Measurements from ENCODE around the gene RPL37. TPM values are rescaled to one million over a fixed set of nuclear protein-coding genes. Genes with fewer than 3 reads are reported as not detected.
"Not testable (repeated sequence)": the region's sequence is repeated elsewhere in the genome, so short reads cannot be mapped to it uniquely, and the experiment has no call there.

RPL37 gene
- total RNA-seq, 1 experiment from 2014 or later: 1,038 TPM

DNA sequence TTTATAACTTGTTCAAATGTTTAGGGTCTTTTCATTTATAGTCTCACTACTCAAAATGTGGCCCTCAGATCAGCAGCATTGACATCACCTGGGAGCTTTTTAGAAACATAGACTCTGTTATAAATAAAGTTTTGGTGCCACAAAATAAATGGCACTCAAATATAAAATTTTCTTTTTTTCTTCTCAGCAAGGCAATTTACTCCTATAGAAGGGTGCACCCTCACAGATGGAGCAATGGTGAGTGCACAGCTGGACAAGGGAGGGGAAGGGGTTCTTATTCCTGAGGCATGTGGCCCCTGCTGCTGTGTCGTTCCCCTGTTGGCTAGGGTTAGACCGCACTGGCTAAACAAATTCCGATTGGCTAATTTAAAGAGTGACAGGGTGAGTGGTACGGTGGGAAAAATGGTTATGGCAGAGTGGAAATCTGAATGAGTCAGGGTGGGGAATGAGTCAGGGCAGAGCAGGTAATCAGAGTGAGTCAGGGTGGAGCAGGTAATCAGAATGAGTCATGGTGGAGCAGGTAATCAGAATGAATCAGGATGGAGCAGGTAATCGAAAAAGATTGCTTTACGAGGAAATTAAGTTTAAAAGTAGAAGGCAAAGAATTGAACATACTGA, 42.5 kb upstream of the RPL37 start:
- DNase-seq: peak; percentile 7
- H3K36me3 Mint-ChIP-seq (ENCODE audit: insufficient read depth, unreplicated experiment): no peaks in the 10 kb centered on the region
- BruUV-seq (replicated peaks): no TSS peak
- peaks cover 12% of the 10 kb centered on the region for H3K9me3 Mint-ChIP-seq (ENCODE audit: low read depth, unreplicated experiment)
- CTCF ChIA-PET: no interaction called here
- intact Hi-C loops (cut with micrococcal nuclease; ENCODE audit: unreplicated experiment): loop anchor here (5.0 to 10.0 kb wide), 2 partner anchors 1163 to 1295 kb away; no protein-coding TSS in a partner anchor
- H3K27me3 Mint-ChIP-seq (ENCODE audit: unreplicated experiment): no peaks in the 10 kb centered on the region
- H3K4me1 Mint-ChIP-seq (ENCODE audit: low read depth, unreplicated experiment): no peaks in the 10 kb centered on the region
- no peak overlapping the region for H3K4me3 Mint-ChIP-seq (ENCODE audit: low read depth, unreplicated experiment)
- peak overlapping the region; percentile 10 for H3K27ac Mint-ChIP-seq (ENCODE audit: unreplicated experiment)
- TF ChIP-seq, protein P1, sequence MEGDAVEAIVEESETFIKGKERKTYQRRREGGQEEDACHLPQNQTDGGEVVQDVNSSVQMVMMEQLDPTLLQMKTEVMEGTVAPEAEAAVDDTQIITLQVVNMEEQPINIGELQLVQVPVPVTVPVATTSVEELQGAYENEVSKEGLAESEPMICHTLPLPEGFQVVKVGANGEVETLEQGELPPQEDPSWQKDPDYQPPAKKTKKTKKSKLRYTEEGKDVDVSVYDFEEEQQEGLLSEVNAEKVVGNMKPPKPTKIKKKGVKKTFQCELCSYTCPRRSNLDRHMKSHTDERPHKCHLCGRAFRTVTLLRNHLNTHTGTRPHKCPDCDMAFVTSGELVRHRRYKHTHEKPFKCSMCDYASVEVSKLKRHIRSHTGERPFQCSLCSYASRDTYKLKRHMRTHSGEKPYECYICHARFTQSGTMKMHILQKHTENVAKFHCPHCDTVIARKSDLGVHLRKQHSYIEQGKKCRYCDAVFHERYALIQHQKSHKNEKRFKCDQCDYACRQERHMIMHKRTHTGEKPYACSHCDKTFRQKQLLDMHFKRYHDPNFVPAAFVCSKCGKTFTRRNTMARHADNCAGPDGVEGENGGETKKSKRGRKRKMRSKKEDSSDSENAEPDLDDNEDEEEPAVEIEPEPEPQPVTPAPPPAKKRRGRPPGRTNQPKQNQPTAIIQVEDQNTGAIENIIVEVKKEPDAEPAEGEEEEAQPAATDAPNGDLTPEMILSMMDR (IDR thresholded peaks at IDR 0.05; ENCODE audit: unreplicated experiment): no peak

GRCh38 chr5:40875958-40876357, 40.9 kb upstream of the RPL37 start:
- no peak for DNase-seq
- Mint-ChIP-seq H3K4me1 (ENCODE audit: low read depth, unreplicated experiment) (peaks cover 3% of the 10 kb centered on the region), H3K36me3 (ENCODE audit: insufficient read depth, unreplicated experiment) (no peaks in the 10 kb centered on the region), H3K4me3 (ENCODE audit: low read depth, unreplicated experiment) (no peak overlapping the region), H3K27me3 (ENCODE audit: unreplicated experiment) (no peaks in the 10 kb centered on the region), H3K9me3 (ENCODE audit: low read depth, unreplicated experiment) (peaks cover 8% of the 10 kb centered on the region), H3K27ac (ENCODE audit: unreplicated experiment) (no peak overlapping the region)
- BruUV-seq (replicated peaks): no TSS peak
- intact Hi-C loops (cut with micrococcal nuclease; ENCODE audit: unreplicated experiment): loop anchor here (5.0 to 10.0 kb wide), 2 partner anchors 1161 to 1294 kb away; no protein-coding TSS in a partner anchor
- CTCF ChIA-PET: interaction anchor here (0.7 kb wide), 1 partner anchor 39 kb away, joined by 3 read pairs; no protein-coding TSS in a partner anchor
- TF ChIP-seq, protein P1 (IDR thresholded peaks at IDR 0.05; ENCODE audit: unreplicated experiment): no peak

GRCh38 chr5:40873286-40873880, 38.4 kb upstream of the RPL37 start:
- Mint-ChIP-seq H3K4me1 (ENCODE audit: low read depth, unreplicated experiment) (peaks cover 7% of the 10 kb centered on the region), H3K36me3 (ENCODE audit: insufficient read depth, unreplicated experiment) (no peaks in the 10 kb centered on the region), H3K9me3 (ENCODE audit: low read depth, unreplicated experiment) (peaks cover 8% of the 10 kb centered on the region), H3K27me3 (ENCODE audit: unreplicated experiment) (no peaks in the 10 kb centered on the region), H3K27ac (ENCODE audit: unreplicated experiment) (no peak overlapping the region), H3K4me3 (ENCODE audit: low read depth, unreplicated experiment) (no peak overlapping the region)
- intact Hi-C loops (cut with micrococcal nuclease; ENCODE audit: unreplicated experiment): loop anchor here (10.0 kb wide), 1 partner anchor 1159 kb away; no protein-coding TSS in a partner anchor
- TF ChIP-seq, protein P1 (IDR thresholded peaks at IDR 0.05; ENCODE audit: unreplicated experiment): no peak
- DNase-seq: no peak
- BruUV-seq (replicated peaks): no TSS peak
- CTCF ChIA-PET: no interaction called here

DNA sequence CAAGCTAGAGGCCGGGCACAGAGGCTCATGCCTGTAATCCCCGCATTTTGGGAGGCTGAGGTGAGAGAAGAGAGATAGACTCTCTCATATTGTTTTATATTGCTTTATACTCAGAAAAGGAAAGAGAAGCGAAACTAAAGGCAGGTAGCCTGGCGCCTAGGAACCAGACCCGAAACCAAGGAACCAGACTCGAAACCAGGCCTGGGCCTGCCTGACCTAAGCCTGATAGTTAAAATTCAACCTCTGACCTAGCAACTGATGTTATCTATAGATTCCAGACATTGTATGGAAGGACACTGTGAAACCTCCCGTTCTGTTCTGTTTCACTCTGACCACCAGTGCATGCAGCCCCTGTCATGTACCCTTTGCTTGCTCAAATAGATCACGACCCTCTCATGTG, 37.2 kb upstream of the RPL37 start:
- BruUV-seq (replicated peaks); H3K36me3 Mint-ChIP-seq (ENCODE audit: insufficient read depth, unreplicated experiment); CTCF ChIA-PET; H3K9me3 Mint-ChIP-seq (ENCODE audit: low read depth, unreplicated experiment); H3K4me1 Mint-ChIP-seq (ENCODE audit: low read depth, unreplicated experiment); H3K27ac Mint-ChIP-seq (ENCODE audit: unreplicated experiment); H3K27me3 Mint-ChIP-seq (ENCODE audit: unreplicated experiment); DNase-seq; H3K4me3 Mint-ChIP-seq (ENCODE audit: low read depth, unreplicated experiment): not testable (repeated sequence)
- intact Hi-C loops (cut with micrococcal nuclease; ENCODE audit: unreplicated experiment): loop anchor here (10.0 kb wide), 1 partner anchor 1157 kb away; no protein-coding TSS in a partner anchor

DNA sequence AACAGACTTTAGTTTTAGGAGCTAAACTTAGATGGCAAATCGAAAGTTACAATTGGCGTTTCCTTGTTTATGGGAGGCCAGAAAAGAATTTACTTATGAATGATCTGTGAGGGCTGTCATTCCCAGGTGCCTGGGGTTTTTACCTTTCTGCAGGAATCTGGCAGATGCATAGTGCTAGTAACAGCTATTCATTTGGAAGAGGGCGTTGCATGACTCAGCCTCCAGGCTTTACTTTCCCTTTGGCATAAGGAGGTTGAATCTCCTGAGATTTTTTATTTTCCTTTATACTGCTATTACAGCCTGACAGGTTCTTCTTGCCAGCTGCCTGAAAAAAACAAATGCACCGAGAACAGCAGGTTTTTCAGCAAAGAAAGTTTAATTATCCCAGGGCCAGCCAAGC, 36.2 kb upstream of the RPL37 start:
- CTCF ChIA-PET: interaction anchor here (0.6 kb wide), 1 partner anchor 15 kb away, joined by 4 read pairs; no protein-coding TSS in a partner anchor
- no peaks in the 10 kb centered on the region for H3K36me3 Mint-ChIP-seq (ENCODE audit: insufficient read depth, unreplicated experiment)
- H3K4me1 Mint-ChIP-seq (ENCODE audit: low read depth, unreplicated experiment): peaks cover 7% of the 10 kb centered on the region
- TF ChIP-seq, protein P1 (IDR thresholded peaks at IDR 0.05; ENCODE audit: unreplicated experiment): no peak
- no peak overlapping the region for H3K27ac Mint-ChIP-seq (ENCODE audit: unreplicated experiment)
- H3K4me3 Mint-ChIP-seq (ENCODE audit: low read depth, unreplicated experiment): no peak overlapping the region
- DNase-seq: peak; percentile 5
- H3K27me3 Mint-ChIP-seq (ENCODE audit: unreplicated experiment): no peaks in the 10 kb centered on the region
- H3K9me3 Mint-ChIP-seq (ENCODE audit: low read depth, unreplicated experiment): no peaks in the 10 kb centered on the region
- intact Hi-C loops (cut with micrococcal nuclease; ENCODE audit: unreplicated experiment): loop anchor here (10.0 kb wide), 1 partner anchor 1156 kb away; no protein-coding TSS in a partner anchor
- BruUV-seq (replicated peaks): no TSS peak

Measured in Calu3 (cell line).